Smooth muscle cell (in vitro differentiated cells): ENCODE data around the gene MUC4. TPM values are rescaled to one million over a fixed set of nuclear protein-coding genes. Genes with fewer than 3 reads are reported as not detected.

Experiments
- DNase-seq: peaks from one replicate; lab custom pipeline; 2025; ENCODE audit not compliant: unreplicated experiment; lab: John Stamatoyannopoulos, UW
- H2AFZ ChIP-seq: fragments of 200-600 bp; sonication (generic); 2 replicates; pipeline ENCODE4 v1.6.0; 2016; ENCODE audit warnings: antibody characterized with exemption, low read depth, mild to moderate bottlenecking
- H3F3A ChIP-seq: fragments of 200-600 bp; sonication (generic); 2 replicates; pipeline ENCODE4 v1.6.0; 2017; ENCODE audit warnings: antibody characterized with exemption, low read depth
- H3K27ac ChIP-seq: fragments of 200-600 bp; sonication (generic); 2 replicates; pipeline ENCODE4 v1.5.1; 2016; ENCODE audit warnings: low read depth, mild to moderate bottlenecking
- H3K27me3 ChIP-seq: fragments of 200-600 bp; sonication (generic); 2 replicates; pipeline ENCODE4 v1.6.1; 2016; ENCODE audit warnings: low read depth, mild to moderate bottlenecking
- H3K36me3 ChIP-seq: fragments of 200-600 bp; sonication (generic); 2 replicates; pipeline ENCODE4 v1.5.1; 2016; ENCODE audit warnings: low read depth
- H3K4me1 ChIP-seq: fragments of 200-600 bp; sonication (generic); 2 replicates; pipeline ENCODE4 v1.5.1; 2016; ENCODE audit warnings: low read depth
- H3K4me2 ChIP-seq: fragments of 200-600 bp; sonication (generic); 2 replicates; pipeline ENCODE4 v1.6.0; 2016; ENCODE audit warnings: mild to moderate bottlenecking
- H3K4me3 ChIP-seq: fragments of 200-600 bp; sonication (generic); 2 replicates; pipeline ENCODE4 v1.5.1; 2016; ENCODE audit warnings: mild to moderate bottlenecking
- H3K79me2 ChIP-seq: fragments of 200-600 bp; sonication (generic); 2 replicates; pipeline ENCODE4 v1.6.0; 2016; ENCODE audit warnings: low read depth, mild to moderate bottlenecking
- H3K9ac ChIP-seq: fragments of 200-600 bp; sonication (generic); 2 replicates; pipeline ENCODE4 v1.6.0; 2016; ENCODE audit warnings: low read depth
- H3K9me3 ChIP-seq: fragments of 200-600 bp; sonication (generic); replicated peaks from 2 replicates; pipeline ENCODE4 v1.5.1; 2016; ENCODE audit warnings: low read depth
- H4K20me1 ChIP-seq: fragments of 200-600 bp; sonication (generic); 2 replicates; pipeline ENCODE4 v1.6.0; 2016; ENCODE audit warnings: low read depth
- WGBS: methylation state at CpG from one replicate; pipeline ENCODE4 v1.1.7; 2016; ENCODE audit warnings: low lambda C conversion rate; 5-methylcytosine and 5-hydroxymethylcytosine counted together
- polyA plus RNA-seq: library from polyadenylated mRNA; unstranded; fragments of >200 nt; fragmentation: Nextera tagmentation; extraction: Ambion mirVana; gene quantifications from 2 replicates; pipeline ENCODE4 v1.2.1, GENCODE V29; 2016
- total RNA-seq: library from RNA; depleted of rRNA; stranded (reverse); fragments of >200 nt; gene quantifications from 2 replicates; pipeline ENCODE4 v1.2.3, GENCODE V29; 2014
- TF ChIP-seq, protein P1 (sequence below): fragments of 200-600 bp; sonication (generic); IDR thresholded peaks from 2 replicates; pipeline ENCODE4 v1.5.1; 2017; ENCODE audit warnings: borderline replicate concordance, mild to moderate bottlenecking, antibody characterized with exemption; ENCODE audit not compliant: insufficient read depth, poor library complexity, severe bottlenecking

MUC4 gene
- total and polyA plus RNA-seq, 2 experiments from 2014 or later: not detected

DNA sequence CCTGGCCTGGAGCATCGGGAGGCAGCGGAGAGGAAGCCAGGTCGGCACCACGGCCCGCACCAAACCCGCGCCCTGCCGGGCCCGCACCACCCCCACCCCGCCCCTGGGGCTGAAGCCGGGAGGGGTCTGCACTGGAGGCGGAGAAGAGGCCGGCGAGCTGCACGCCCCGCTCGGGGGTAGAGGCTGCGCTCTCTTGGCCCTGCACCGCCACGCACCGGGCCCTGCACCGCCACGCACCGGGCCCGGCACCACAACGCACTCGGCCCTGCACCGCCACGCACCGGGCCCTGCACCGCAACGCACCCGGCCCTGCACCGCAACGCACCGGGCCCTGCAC is 49.5 kb downstream of the MUC4 start:
- DNase-seq: no peak
- no peaks in the 10 kb centered on the region for H3K79me2 ChIP-seq
- no peaks in the 10 kb centered on the region for H4K20me1 ChIP-seq
- H3K36me3 ChIP-seq: no peaks in the 10 kb centered on the region
- TF ChIP-seq, protein P1, sequence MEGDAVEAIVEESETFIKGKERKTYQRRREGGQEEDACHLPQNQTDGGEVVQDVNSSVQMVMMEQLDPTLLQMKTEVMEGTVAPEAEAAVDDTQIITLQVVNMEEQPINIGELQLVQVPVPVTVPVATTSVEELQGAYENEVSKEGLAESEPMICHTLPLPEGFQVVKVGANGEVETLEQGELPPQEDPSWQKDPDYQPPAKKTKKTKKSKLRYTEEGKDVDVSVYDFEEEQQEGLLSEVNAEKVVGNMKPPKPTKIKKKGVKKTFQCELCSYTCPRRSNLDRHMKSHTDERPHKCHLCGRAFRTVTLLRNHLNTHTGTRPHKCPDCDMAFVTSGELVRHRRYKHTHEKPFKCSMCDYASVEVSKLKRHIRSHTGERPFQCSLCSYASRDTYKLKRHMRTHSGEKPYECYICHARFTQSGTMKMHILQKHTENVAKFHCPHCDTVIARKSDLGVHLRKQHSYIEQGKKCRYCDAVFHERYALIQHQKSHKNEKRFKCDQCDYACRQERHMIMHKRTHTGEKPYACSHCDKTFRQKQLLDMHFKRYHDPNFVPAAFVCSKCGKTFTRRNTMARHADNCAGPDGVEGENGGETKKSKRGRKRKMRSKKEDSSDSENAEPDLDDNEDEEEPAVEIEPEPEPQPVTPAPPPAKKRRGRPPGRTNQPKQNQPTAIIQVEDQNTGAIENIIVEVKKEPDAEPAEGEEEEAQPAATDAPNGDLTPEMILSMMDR: no peak
- no peaks in the 10 kb centered on the region for H3K4me1 ChIP-seq
- no peaks in the 10 kb centered on the region for H3K27me3 ChIP-seq
- 77% methylated on average over 4 of the region's 36 CpGs for WGBS
- no peak overlapping the region for H3K4me3 ChIP-seq
- H3K9me3 ChIP-seq: no peaks in the 10 kb centered on the region
- no peak overlapping the region for H3K4me2 ChIP-seq
- no peaks in the 10 kb centered on the region for H3F3A ChIP-seq
- H3K27ac ChIP-seq: no peak overlapping the region
- no peak overlapping the region for H2AFZ ChIP-seq
- no peak overlapping the region for H3K9ac ChIP-seq

GRCh38 chr3:195761567-195762248 is 50.0 kb downstream of the MUC4 start:
- 94% methylated on average over 41 of the region's 52 CpGs for WGBS
- no peaks in the 10 kb centered on the region for H3K36me3 ChIP-seq
- H3K27me3 ChIP-seq: no peaks in the 10 kb centered on the region
- H3K9ac ChIP-seq: no peak overlapping the region
- no peak overlapping the region for H2AFZ ChIP-seq
- no peaks in the 10 kb centered on the region for H3K4me1 ChIP-seq
- TF ChIP-seq, protein P1: no peak
- no peak overlapping the region for H3K4me2 ChIP-seq
- H3F3A ChIP-seq: no peaks in the 10 kb centered on the region
- DNase-seq: no peak
- H3K27ac ChIP-seq: no peak overlapping the region
- no peaks in the 10 kb centered on the region for H3K9me3 ChIP-seq
- no peak overlapping the region for H3K4me3 ChIP-seq
- H3K79me2 ChIP-seq: no peaks in the 10 kb centered on the region
- H4K20me1 ChIP-seq: no peaks in the 10 kb centered on the region

GRCh38 chr3:195761123-195761566 is 50.6 kb downstream of the MUC4 start:
- Histone ChIP-seq H2AFZ (no peak overlapping the region), H3F3A (no peaks in the 10 kb centered on the region), H3K27me3 (no peaks in the 10 kb centered on the region), H3K79me2 (no peaks in the 10 kb centered on the region), H4K20me1 (no peaks in the 10 kb centered on the region), H3K9ac (no peak overlapping the region), H3K4me2 (no peak overlapping the region), H3K4me1 (no peaks in the 10 kb centered on the region), H3K4me3 (no peak overlapping the region), H3K27ac (no peak overlapping the region), H3K36me3 (no peaks in the 10 kb centered on the region), H3K9me3 (no peaks in the 10 kb centered on the region)
- TF ChIP-seq, protein P1: no peak
- WGBS: 92% methylated on average over 10 of the region's 10 CpGs
- no peak for DNase-seq

GRCh38 chr3:195760345-195761122 is 51.2 kb downstream of the MUC4 start:
- Histone ChIP-seq H2AFZ (no peak overlapping the region), H3K79me2 (no peaks in the 10 kb centered on the region), H3K27ac (no peak overlapping the region), H3F3A (no peaks in the 10 kb centered on the region), H4K20me1 (no peaks in the 10 kb centered on the region), H3K36me3 (no peaks in the 10 kb centered on the region), H3K27me3 (no peaks in the 10 kb centered on the region), H3K4me2 (no peak overlapping the region), H3K9me3 (no peaks in the 10 kb centered on the region), H3K4me3 (no peak overlapping the region), H3K4me1 (no peaks in the 10 kb centered on the region), H3K9ac (no peak overlapping the region)
- TF ChIP-seq, protein P1: no peak
- WGBS: 90% methylated on average over 23 of the region's 24 CpGs
- no peak for DNase-seq
